ENCODE measurements around the gene TTLL11.

TTLL11 gene

DNA sequence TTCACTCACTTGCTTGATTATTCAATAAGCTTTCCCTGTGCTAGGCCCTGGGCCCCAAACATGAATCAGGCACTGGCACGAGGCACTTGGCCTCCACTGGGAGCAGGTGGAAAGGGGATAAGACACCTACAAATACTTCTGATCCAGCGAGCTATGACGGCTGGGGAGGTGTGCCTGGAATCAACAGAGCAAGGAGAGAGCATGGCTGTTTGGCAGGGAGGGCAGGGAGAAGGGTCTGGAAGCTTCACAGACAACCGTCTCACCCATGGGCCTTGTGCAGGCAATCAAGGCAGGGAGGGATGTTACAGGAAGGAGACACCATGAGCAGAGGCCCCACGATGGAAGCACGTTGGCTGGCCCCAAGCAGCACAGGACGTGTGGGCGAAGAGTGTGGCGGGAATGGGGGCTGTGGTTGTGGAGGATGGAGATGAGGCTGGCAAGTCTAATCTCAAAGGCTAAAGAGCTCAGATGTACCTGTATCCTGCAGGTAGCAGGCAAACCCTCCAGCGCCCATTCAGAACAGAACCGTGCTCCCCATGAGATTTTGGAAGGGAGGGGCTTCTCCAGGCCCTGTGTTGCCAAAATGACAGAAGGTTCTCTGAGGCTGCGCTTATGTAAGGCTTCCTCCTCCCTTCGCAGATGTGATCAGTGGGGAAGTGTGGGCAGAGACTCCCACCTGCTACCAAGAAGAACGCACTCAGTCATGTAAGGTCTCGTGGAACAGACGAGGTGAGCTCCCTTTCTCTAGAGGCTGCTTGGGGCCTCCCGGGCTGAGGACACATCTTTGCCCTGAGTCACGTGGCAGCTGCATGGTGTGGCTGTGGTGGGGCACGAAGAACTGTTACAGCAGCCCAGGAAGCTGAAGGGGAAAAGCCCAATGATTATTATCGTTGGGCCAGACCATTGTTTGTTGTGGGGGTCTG is 252.0 kb downstream of the TTLL11 start:
- no peak for DNase-seq

DNA sequence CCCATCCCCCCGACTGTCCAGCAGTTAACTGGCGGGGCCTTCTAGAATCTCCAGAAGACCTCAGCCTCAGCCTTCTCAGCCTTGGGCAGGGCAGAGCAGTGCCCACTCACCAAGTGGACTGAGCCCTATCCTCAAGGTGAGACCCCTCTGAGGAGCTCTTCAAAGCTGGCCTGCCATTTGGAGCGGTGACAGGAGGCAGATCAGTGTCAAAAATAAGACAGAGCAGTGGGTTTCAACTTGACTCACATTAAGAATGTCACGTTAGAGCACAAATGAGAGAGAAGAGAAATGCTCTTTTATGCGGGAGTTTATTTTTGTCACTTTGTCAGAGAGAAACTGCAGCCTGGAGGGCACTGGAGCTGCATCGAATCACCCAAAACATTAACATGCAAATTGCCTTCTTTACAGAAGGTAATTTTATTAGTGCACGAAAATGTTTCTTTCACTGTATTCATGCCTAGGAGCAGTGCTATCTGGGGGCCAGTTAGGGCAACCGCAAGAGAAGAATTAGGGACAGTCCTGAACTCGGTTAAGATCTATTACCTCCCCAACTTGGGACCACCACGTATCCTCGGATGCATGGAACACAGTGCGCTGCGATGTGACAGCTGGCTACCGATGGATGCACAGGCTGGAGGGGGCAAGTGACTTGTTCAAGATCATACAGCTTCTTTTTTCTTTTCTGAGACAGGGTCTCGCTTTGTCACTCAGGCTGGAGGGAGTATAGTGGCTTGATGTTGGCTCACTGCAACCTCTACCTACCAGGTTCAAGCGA is 253.2 kb downstream of the TTLL11 start:
- DNase-seq, result no peak

DNA sequence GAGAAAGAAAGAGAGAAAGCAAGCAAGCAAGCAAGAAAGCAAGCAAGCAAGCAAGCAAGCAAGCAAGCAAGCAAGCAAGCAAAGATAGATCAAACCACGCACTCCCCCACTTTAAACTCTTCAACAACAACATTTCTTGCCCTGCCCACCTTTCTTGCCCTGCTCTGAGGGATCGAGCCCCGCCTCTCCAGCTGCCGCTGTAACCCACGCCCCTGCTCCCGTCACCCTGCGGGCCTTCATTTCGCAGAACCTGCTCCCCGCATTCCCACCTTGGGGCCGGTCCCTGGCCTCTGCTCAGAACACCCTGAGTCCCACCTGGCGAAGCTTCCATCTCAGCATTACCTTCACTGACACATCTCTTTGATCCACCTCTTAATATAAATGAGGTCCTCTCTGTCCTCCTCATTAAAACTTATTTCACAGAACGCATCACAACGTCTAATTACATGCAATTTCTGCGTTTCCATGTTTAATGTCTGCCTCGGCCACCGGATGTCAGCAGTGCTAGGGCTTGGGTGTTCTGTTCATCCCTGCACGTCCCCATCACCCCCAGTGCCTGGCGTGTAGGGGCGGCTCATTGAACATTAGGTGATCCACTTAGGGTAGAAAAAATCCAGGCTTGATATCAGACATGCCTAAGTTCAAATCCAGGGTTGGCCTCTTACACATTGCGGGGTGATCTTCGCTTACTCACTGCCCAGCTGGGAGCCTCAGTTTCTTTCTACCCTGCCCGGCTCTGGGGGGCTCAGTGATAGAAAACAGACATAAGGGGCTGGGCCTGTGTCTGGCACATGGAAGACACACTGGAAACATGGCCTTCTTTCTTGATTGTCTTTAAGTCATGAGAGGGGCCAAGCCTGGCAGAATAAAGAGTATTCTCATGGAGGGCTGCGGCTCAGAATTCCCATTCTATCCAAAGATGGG is 254.1 kb downstream of the TTLL11 start:
- no peak for DNase-seq

DNA sequence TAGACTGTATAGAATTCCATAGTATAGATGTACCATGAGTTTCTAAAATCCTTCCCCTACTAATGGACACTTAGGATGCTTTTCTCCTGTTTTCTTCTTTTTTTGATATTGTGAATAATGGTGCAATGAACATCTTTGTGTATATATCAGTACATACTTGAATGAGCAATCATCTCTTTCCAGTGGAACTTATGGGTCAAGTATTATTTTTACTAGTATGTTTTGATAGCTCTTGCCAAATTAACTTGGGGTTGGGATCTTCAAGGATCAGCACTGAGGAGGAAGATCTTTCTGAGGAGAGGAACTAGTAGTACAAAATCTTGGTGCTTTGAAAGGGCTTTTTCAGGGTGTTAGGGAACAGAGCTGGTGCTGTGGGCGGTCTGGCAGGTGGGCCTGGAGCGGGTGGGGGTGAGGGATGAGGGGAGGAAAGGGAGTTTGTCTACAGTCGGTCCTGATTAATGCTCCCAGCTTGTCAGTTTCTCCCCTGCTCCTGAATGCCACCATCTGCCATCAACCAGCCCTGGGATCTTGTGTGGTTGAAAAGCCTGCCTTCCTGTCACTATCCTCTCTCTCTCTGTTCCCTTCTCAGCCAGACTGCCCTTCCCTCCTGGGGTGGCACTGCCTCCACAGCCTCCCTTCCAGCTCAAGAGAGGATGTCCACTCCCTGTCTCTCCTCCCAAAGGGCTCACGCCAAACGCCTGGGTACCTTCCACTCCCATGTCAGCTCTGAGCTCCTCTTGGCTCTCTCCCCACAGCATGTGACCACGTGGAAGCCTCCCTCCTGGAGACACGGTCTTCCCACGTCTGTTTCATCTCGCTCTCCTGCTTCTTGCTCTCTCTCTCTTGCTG is 255.8 kb downstream of the TTLL11 start:
- DNase-seq, result no peak

DNA sequence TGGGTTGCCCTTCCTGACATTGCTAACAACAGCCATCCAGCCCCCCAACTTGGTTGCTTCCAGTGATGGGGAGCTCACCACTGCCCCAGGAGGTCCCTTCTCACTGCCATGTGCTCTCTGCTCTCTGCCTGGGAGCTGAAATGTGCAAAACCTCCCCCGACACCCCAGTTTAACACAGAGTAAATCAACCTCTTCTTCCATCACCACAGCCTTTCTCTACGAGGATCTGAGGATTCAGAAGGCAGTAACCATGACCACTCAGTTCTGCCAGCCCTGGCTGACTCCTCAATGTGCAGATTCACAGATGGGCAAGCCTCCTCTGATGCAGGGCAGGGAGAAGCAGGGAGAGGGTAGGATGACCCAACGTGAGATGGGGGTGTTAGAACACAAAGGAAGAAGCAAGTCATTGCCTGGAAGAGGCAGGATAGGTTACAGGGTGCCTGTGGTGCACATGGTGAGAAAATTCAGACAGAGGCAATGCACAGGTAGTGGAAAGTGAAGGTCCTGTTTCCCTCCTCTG is 256.7 kb downstream of the TTLL11 start:
- DNase-seq, result no peak

DNA sequence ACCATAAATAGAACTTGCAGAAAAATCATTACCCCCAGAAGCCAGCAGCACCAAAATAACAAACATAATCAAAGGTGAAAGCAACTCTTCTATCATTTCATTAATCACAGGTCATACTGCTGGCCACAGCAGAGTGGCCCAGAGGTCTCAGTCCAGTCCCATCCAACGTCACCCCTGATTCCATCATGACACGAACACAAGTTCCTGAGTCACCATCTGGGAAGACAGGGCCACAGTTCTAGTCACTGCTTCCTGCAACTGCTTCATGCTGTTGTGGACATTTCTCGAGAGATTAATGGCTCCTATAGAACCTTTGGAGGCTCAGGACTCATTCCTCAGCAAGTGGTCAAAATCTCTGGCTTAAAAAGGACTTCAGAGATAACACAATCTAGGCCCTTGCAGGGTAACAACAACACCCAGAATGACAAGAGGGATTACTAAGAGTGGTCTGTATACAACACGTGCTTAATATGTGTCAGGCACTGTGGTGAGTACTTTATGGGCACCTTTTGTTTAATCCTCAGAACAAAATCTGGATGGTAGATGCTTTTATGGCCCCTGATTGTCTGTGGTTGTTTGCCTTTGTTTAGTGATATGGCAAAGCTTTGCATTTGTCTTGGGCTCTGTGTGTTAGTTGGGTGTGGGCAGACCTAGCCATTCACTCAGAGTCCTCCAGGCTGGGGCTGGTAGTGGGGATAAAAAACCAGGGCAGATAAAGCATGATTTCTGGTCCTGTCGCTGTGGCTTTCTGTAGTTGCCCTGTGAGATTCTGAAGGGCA is 257.3 kb downstream of the TTLL11 start:
- DNase-seq, result no peak

DNA sequence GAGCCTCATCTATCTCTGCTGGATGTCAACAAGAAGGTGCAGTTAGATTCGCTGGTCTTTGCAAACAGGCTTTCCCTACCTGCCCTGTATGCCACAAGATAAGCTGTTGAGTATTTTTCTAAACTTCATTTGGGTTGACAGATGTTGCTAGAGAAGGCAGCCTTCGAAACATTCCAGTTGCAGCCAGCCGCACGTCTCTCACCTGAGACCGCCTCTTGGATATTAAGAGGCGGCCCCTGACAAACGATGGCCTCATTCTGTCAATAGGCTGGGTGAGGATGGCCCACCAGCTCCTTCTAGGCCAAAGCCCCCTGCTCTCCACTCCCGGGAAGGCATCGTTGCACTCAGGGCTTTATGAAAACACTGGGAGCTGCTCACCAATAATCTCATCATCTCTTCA is 260.0 kb downstream of the TTLL11 start:
- no peak for DNase-seq

DNA sequence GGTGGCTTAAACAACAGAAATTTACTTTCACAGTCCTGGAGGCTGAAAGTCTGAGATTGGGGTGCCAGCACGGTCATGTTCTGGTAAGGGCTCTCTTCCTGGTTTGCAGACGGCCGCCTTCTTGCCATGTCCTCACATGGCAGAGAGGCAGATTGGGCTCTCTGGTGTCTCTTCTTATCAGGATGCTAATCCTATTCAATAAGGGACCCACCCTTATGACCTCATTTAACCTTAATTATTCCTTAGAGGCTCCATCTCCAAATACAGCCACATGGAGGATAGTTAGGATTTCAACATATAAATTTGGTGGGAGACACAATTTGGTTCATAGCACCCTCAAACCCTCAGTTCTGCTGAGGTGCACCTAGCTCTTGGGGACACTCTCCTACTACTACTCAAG is 261.2 kb downstream of the TTLL11 start:
- DNase-seq, result no peak

DNA sequence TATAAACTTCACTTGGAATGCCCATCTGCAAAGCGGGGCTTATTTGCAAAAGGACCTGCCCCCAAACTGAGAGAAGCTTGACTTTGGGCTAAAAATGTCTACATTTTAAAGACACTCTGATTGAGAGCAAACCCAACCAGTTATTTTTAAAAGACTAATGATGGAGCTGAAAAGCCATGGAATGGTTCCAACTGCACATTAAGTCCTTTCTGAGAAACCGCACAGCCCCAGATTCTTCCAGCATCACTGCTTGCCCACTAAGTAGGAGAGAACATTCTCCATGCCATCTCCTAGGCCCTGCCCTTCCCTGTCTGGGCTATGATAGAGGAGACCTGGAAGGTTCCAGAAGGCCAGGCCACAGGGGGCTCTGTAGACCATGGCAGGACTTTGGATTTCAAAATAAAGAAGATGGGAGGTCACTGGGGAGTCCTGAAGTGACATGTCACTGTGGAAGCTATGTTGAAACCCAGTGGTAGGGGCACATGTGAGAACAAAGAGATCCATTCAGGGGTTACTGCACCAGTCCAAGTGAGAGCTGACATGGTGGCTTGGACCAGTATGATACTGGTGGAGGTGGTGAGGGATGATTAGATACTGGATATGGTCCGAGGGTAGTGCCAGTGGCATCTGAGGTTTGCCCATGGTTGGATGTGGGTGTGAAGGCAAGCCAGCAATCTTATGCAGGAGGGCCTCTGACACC is 262.5 kb downstream of the TTLL11 start:
- no peak for DNase-seq

DNA sequence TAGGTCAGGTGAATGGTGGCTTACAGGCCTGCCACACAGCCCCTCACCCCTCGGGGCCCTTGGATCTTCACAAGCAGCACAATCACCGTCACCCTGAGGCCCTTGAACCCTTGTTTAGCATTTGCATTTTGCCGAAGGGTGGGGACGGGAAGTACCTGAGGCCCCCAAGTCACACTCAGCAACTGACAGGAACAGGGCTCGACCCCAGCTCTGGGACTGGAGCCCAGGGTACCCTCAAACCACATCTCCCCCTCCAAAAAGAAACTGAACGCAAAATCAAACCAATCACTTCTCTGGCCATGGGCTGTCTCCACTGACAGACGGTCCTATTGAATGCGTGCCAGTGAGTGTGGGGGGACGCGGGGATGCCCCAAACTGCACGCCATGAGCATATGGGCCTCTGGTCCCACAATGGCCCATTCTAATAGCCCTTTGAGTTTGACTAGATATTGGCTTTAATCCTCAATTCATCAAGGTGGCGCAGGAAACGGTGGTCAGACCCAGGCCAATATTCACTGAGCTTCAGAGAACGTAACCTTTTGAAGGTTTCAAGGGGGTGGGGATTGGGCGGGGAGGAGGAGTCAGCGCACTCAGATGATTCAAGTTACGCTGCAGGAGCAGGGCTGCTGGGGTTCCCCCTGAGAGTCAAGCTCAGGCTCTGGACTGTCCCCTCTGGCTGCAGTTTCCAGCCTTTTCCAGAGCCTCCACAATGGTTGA is 265.7 kb downstream of the TTLL11 start:
- DNase-seq, result no peak

DNA sequence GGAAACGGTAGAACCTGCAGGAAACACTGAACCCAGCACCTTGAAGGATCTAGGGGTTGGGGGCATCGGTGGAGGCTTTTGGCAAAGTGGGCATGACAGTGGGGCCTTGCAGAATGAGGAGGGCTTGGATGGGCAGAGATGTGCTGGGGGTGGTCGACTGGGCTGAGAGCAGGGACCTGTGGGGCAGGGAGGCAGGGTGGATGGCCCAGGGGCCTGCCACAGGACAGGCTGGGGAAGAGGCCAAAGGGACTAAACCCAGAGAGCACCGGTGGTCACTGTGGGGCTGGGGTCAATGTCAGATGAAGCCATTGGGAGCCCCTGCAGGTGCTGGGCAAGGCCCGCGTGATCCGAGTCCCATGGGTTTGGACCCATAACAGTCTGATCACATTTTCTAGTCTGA is 266.4 kb downstream of the TTLL11 start:
- DNase-seq, result no peak

DNA sequence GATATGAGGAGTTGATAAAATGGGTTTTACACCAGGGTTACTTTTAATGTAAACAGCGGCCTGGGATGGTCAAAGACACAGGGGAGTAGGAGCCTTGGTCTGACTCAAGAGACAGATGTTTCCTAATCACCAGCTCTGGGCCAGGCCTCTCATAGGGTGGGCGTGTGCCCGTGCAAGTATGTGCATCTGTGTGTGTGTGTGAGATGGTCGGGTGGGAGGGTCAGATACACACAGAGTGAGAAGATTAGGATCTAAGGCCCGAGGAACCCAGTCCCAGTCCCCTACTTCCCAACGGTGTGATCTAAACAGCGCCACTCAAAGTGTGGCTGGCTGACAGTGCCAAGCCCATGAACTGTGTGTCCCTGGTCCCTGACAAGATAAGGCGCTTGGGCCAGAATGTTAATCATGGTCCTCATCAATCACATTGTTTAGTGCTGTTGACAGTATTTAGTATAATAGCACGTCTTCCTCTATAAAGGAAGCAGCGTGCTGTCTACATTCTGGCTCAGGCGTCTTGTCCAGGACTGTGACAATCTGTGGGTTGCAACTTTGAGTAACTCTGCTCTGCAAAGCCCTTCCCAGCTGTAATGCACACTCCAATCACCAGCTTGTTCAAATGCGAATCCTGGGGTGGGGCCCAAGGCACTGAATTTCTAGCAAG is 267.9 kb downstream of the TTLL11 start:
- no peak for DNase-seq

DNA sequence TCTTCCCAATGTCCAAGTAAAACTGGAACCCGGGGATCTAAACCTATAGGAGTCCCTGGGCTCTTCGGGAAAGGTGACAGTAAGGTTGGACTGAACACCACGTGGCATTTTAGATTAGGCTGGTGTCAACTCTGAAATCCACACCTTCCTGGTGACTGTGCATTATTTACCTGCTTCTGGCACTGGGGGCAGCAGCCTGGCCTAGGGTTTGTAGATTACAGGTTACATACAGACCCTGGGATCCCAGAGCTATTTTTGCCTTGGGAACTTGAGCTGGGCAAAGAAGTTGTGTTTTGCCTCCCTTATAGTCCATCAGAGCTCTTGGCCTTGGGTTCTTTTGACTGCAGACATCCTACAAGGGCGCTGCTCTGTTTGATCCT is 268.5 kb downstream of the TTLL11 start:
- no peak for DNase-seq

DNA sequence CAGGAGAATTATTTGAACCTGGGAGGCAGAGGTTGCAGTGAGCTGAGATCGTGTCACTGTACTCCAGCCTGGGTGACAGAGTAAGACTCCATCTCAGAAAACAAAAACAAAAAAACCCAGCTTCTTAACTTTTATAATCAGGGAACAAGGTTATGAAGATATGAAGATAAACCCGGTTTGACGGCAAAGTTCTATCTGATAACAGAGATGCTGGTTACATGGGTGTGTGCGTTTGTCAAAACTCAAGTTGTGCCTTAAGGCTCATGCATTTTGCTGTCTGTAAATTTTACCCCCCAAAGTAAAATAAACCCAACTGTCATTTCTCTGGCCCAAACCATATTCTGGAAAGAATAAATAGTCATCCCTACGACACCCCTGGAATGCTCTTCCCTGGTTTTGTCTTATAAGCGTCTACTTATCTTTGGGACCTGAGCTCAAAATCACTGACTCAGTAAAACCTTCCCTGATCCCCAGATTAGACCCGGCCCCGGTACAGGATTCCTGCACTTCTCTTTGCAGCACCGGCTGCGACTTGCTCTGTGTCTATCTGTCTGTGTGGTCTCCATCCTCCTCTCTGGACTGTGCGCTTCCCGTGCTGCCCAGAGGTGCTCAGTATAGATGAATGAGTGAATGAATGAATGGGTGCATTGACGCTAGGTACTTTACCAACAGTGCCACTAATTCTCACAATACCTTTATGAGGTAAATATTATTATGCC is 269.5 kb downstream of the TTLL11 start:
- DNase-seq, result no peak

DNA sequence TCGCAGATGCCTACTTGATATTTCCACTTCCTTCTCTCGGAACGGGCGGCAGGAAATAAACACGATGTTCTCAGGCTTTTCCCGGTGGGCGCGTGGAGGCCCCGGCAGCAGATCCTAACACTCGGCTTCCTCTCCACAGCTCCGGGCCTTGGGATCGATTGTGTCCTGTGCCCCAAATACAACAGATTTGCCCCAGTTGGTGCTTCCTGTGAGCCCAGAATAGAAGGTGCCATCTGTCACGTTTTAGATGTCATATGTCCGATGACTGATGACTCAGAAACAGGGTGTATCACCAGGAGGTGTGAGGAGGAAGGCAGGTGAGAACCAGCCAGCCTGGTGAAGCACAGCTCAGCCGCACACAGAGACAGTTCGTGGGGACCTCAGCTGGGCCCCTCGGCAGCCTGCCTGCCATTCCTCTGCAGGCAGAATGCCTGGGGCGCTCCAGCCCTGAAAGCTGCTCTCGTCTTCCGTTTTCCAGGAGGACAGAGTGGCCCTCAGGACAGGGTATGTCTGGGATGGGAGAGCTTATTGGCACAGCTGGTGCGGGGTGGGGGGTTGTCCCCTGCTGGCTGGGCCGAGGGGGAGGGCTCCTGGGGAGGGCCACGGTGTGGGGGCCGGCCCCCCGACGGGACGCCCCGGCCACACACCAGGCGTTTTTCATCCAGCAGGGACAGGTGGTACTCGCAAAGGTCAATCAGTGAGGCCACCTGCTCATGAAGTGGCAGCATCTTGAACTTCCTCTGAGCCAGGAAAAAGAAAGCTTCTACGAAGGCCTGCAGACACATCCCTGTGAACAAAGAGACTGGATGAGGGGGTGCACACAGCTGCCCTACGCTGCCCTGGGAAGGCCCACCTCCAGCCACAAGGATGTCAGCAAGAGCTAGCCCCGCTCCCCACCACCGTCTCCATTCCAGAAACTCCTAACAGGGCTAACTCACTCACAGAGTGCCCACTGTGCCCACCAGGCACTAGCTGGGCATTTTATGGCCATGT is 270.7 kb downstream of the TTLL11 start:
- DNase-seq, result no peak

DNA sequence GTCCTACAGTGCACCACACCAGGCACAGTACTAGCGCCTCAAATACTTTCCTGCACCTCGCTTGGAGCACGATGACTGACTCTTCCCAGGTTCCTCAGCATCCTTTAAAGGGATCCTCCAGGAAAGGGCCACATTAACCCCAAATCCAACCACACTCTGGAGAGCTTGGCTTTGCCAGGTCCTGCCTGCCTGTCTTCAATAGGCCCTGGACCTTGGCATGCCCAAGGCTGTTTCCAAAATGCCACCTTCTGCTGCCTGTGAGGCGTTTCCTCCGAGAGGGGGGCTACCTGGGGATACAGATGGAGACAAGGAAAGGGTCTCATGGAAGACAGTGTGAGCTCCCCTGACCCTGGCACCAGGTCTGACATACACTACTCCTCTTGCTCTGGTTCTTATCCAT is 271.8 kb downstream of the TTLL11 start:
- DNase-seq, result no peak

Measured in CD4-positive, alpha-beta T cell treated with Interleukin-17A for 4 hours (primary cell).